Measurements from ENCODE around the gene FGR.

The FGR gene

GRCh38 chr1:27581823-27582243 lies 53.2 kb downstream of the FGR start:
- no peaks in the 10 kb centered on the region for H3K27me3 ChIP-seq (ENCODE audit: control insufficient read depth, low read length)
- peaks cover 1% of the 10 kb centered on the region; the same call in 1 of the 2 replicates for H4K20me1 ChIP-seq (ENCODE audit: control insufficient read depth, insufficient read depth, low read depth, low read length)
- H3F3A ChIP-seq (ENCODE audit: control insufficient read depth, insufficient read depth) = peaks cover 5% of the 10 kb centered on the region; the same call in 1 of the 2 replicates
- H3K9me2 ChIP-seq (replicated peaks; ENCODE audit: control insufficient read depth, low read length) = no peaks in the 10 kb centered on the region
- H3K4me2 ChIP-seq (ENCODE audit: low read length) = no peak overlapping the region
- H3K4me1 ChIP-seq (ENCODE audit: control insufficient read depth, low read length) = peaks cover 14% of the 10 kb centered on the region
- H3K27ac ChIP-seq (ENCODE audit: low read depth, low read length) = no peak overlapping the region
- H3K36me3 ChIP-seq (ENCODE audit: control insufficient read depth, low read length) = no peaks in the 10 kb centered on the region
- no peaks in the 10 kb centered on the region for H3K9me3 ChIP-seq (ENCODE audit: control insufficient read depth, insufficient read depth, low read length)
- H3K79me2 ChIP-seq (ENCODE audit: control insufficient read depth, low read length) = no peaks in the 10 kb centered on the region; the same call in 1 of the 2 replicates
- H3K4me3 ChIP-seq (ENCODE audit: low read length) = no peak overlapping the region
- TF ChIP-seq EZH2phosphoT487 (IDR thresholded peaks at IDR 0.05; ENCODE audit: borderline replicate concordance, low read length) (no peak), CTCF (IDR thresholded peaks at IDR 0.05; ENCODE audit: low read depth, low read length, poor library complexity, severe bottlenecking) (no peak)

- TF ChIP-seq CTCF (IDR thresholded peaks at IDR 0.05; ENCODE audit: low read depth, low read length, poor library complexity, severe bottlenecking) = no peak
- no peak for TF ChIP-seq EZH2phosphoT487 (IDR thresholded peaks at IDR 0.05; ENCODE audit: borderline replicate concordance, low read length)
- H4K20me1 ChIP-seq (ENCODE audit: control insufficient read depth, insufficient read depth, low read depth, low read length) = peaks cover 17% of the 10 kb centered on the region; the same call in 1 of the 2 replicates
- no peaks in the 10 kb centered on the region for H3K9me3 ChIP-seq (ENCODE audit: control insufficient read depth, insufficient read depth, low read length)
- no peak overlapping the region for H3K27ac ChIP-seq (ENCODE audit: low read depth, low read length)
- no peaks in the 10 kb centered on the region; the same call in 1 of the 2 replicates for H3K79me2 ChIP-seq (ENCODE audit: control insufficient read depth, low read length)
- no peaks in the 10 kb centered on the region for H3K36me3 ChIP-seq (ENCODE audit: control insufficient read depth, low read length)
- peaks cover 42% of the 10 kb centered on the region for H3K4me1 ChIP-seq (ENCODE audit: control insufficient read depth, low read length)
- H3K4me3 ChIP-seq (ENCODE audit: low read length) = no peak overlapping the region; the same call in 1 of the 2 replicates
- H3K9me2 ChIP-seq (replicated peaks; ENCODE audit: control insufficient read depth, low read length) = no peaks in the 10 kb centered on the region
- peaks cover 8% of the 10 kb centered on the region; the same call in 1 of the 2 replicates for H3F3A ChIP-seq (ENCODE audit: control insufficient read depth, insufficient read depth)
- H3K27me3 ChIP-seq (ENCODE audit: control insufficient read depth, low read length) = peaks cover 6% of the 10 kb centered on the region; the same call in 1 of the 2 replicates
- peak overlapping the region; percentile 25 for H3K4me2 ChIP-seq (ENCODE audit: low read length)
These were observed 57.3 kb downstream of the FGR start for GRCh38 chr1:27577504-27578188.

- H3K9me3 ChIP-seq (ENCODE audit: control insufficient read depth, insufficient read depth, low read length) = no peaks in the 10 kb centered on the region
These were observed 58.2 kb downstream of the FGR start for GRCh38 chr1:27576806-27577227.

More at GRCh38 chr1:27576806-27577227, 58.2 kb downstream of the FGR start:
- Histone ChIP-seq H3K27me3 (ENCODE audit: control insufficient read depth, low read length) (peaks cover 6% of the 10 kb centered on the region; the same call in 1 of the 2 replicates), H3K4me2 (ENCODE audit: low read length) (peak overlapping the region; percentile 73; the same call in 1 of the 2 replicates), H3K36me3 (ENCODE audit: control insufficient read depth, low read length) (no peaks in the 10 kb centered on the region), H3F3A (ENCODE audit: control insufficient read depth, insufficient read depth) (peaks cover 8% of the 10 kb centered on the region; the same call in 1 of the 2 replicates), H4K20me1 (ENCODE audit: control insufficient read depth, insufficient read depth, low read depth, low read length) (peaks cover 17% of the 10 kb centered on the region; the same call in 1 of the 2 replicates), H3K4me1 (ENCODE audit: control insufficient read depth, low read length) (peaks cover 51% of the 10 kb centered on the region), H3K4me3 (ENCODE audit: low read length) (no peak overlapping the region), H3K27ac (ENCODE audit: low read depth, low read length) (no peak overlapping the region), H3K9me2 (replicated peaks; ENCODE audit: control insufficient read depth, low read length) (no peaks in the 10 kb centered on the region), H3K79me2 (ENCODE audit: control insufficient read depth, low read length) (no peaks in the 10 kb centered on the region; the same call in 1 of the 2 replicates)
- TF ChIP-seq EZH2phosphoT487 (IDR thresholded peaks at IDR 0.05; ENCODE audit: borderline replicate concordance, low read length) = no peak
- TF ChIP-seq CTCF (IDR thresholded peaks at IDR 0.05; ENCODE audit: low read depth, low read length, poor library complexity, severe bottlenecking) = no peak

Measured in DOHH2 (cell line).